UCSD-AML1 (cell line): Measurements from ENCODE around the gene GDPD3.

Source experiments
- DNase-seq: peaks from one replicate; lab custom pipeline; 2025; ENCODE audit not compliant: unreplicated experiment; lab: John Stamatoyannopoulos, UW

GDPD3 gene

GRCh38 chr16:30082545-30083090 lies 30.7 kb downstream of the GDPD3 start:
- no peak for DNase-seq

DNA sequence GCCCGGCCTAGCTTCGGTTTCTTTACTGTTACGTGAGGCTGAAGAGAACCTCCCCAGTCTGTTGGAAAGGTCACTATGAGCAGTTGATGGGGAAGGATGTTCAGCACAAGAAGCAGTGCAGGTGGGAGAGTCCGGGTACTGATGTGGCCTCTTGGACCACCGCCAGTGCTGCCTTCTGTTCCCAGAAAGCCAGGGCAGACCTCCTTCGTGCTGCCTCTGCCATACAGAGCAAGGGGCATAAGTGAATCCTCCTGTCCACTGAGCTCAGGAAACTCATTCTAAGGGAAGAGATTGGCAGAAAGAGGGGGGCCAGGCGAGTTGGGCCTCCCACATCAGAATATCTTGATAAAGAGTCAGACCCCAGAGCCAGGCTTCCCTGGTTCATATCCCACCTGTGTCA lies 33.9 kb downstream of the GDPD3 start:
- DNase-seq = no peak

GRCh38 chr16:30078744-30079143 lies 34.6 kb downstream of the GDPD3 start:
- no peak for DNase-seq

- no peak for DNase-seq
These were observed 35.7 kb downstream of the GDPD3 start for GRCh38 chr16:30077656-30078055.

DNA sequence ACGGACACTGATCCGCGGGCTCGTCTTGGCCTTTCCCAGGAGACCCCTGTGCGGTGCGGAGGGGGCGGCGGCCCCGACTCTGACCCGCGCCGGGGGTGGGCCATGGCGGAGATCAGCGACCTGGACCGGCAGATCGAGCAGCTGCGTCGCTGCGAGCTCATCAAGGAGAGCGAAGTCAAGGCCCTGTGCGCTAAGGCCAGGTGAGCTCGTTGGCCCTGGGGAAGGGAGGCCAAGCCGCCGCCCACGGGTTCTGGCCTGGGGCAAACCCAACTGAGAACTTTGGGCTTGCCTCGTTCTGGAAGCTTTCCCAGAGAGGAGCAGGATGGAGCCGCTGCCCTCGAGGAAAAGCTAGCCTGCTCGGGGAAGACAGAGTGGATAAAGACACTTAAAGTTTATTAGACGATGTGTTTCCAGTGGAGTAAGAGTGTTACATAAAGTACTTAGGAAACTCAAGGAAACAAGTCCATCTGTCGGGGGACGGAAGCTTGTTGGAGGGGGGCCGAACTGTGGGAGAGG lies 37.0 kb downstream of the GDPD3 start:
- DNase-seq = no peak

DNA sequence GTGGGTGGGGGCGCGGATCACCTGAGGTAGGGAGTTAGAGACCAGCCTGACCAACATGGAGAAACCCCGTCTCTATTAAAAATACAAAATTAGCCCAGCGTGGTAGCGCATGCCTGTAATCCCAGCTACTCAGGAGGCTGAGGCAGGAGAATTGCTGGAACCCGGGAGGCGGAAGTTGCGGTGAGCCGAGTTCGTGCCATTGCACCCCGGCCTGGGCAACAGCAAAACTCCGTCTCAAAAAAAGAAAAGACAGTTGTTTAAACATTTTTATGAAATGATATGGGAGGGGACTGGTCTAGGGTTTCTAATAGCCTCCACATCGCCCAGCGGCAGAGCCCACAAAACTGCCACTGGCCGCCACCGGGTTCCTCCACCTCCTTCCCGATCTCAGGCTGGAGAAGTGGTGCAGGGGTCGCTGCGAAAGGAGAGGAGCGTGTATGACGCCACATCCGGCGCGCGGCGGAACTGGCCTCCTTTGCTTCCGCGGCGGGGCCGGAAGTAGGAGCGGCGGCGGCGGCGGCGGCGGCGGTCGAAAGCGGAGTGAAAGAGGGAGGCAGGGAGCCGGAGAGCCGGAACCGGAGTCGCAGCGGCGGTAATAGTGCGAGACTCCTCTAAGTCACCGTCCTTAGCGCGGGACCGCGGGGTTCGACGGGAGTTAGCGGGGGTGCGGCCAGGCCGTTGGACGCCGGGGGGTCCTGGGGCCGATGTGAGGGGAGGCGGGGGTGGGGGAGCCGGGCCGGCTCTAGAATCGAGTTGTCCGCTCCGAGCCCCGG lies 37.6 kb downstream of the GDPD3 start, which contains the start of gene PPP4C:
PPP4C (plus strand) TSS at position 492 of the 773 bp plus-strand sequence. CDS start 384 bp downstream, outside the sequence.
- peak; percentile 90 for DNase-seq

- DNase-seq = no peak
These were observed 42.8 kb downstream of the GDPD3 start for GRCh38 chr16:30070490-30070889.

GRCh38 chr16:30069611-30070462 lies 43.5 kb downstream of the GDPD3 start:
- no peak for DNase-seq

DNA sequence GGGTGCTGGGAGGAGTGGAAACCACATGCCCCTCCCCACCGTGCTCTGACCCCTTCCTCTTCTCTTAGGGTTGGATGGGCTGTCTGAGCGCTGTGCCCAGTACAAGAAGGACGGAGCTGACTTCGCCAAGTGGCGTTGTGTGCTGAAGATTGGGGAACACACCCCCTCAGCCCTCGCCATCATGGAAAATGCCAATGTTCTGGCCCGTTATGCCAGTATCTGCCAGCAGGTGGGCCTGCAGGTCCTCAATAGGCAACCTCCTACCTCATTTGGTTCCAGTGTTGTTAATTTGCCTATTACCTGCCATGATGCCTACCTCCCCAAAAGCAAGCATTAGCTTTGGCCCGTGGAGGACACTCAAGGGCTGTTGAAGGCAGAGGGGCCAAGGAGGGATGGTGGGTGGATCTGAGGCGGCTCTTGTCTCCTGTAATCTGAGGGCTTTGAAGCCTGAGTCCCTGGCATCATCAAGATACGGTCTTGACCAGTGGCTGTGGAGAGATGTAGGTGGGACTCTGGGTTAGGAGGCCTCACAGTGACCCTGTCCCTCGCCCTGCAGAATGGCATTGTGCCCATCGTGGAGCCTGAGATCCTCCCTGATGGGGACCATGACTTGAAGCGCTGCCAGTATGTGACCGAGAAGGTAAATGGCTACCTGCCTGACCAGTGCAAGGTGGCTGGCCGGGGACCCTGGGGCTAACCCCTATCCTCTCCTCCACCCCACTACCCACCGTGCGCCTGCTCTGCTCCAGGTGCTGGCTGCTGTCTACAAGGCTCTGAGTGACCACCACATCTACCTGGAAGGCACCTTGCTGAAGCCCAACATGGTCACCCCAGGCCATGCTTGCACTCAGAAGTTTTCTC lies 44.4 kb downstream of the GDPD3 start:
- peak; percentile 41 for DNase-seq

DNA sequence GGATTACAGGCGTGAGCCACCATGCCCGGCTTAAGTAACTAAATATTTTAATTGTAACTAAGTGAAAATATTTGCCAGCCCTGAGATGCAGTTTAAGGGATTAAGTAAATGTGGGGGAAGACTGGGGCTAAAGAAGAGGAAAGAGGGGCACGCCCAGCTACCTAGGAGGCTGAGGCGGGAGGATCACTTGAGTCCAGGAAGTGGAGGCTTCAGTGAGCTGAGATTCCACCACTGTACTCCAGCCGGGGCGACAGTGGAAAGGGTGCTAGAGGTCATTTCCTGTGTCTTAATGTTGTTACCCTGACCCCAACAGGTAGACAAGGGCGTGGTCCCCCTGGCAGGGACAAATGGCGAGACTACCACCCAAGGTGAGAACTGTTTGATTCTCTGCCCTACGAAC lies 45.0 kb downstream of the GDPD3 start:
- no peak for DNase-seq

GRCh38 chr16:30067584-30067916 lies 45.8 kb downstream of the GDPD3 start:
- DNase-seq = no peak

DNA sequence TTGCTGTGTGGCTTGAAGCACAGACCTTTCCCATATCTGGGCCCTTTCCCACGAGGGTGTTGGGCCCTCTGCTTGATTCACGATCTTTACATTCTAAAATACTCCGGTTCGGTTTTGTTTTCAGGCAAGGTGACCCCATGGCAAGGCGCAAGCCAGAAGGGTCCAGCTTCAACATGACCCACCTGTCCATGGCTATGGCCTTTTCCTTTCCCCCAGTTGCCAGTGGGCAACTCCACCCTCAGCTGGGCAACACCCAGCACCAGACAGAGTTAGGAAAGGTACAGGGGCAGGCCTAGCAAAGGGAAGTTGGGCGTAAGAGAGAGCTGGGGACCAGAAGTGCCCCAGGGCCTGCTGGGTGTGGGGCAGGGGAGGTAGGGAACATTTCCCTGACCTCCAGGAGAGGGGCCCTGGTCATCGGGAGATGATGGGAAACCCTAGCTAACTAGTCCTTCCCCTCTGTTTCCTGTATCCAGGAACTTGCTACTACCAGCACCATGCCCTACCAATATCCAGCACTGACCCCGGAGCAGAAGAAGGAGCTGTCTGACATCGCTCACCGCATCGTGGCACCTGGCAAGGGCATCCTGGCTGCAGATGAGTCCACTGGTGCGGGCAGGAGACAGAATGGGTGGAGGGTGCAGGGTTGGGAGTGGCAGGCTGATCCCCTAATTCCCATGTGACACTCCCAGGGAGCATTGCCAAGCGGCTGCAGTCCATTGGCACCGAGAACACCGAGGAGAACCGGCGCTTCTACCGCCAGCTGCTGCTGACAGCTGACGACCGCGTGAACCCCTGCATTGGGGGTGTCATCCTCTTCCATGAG lies 46.4 kb downstream of the GDPD3 start:
- DNase-seq = no peak

DNA sequence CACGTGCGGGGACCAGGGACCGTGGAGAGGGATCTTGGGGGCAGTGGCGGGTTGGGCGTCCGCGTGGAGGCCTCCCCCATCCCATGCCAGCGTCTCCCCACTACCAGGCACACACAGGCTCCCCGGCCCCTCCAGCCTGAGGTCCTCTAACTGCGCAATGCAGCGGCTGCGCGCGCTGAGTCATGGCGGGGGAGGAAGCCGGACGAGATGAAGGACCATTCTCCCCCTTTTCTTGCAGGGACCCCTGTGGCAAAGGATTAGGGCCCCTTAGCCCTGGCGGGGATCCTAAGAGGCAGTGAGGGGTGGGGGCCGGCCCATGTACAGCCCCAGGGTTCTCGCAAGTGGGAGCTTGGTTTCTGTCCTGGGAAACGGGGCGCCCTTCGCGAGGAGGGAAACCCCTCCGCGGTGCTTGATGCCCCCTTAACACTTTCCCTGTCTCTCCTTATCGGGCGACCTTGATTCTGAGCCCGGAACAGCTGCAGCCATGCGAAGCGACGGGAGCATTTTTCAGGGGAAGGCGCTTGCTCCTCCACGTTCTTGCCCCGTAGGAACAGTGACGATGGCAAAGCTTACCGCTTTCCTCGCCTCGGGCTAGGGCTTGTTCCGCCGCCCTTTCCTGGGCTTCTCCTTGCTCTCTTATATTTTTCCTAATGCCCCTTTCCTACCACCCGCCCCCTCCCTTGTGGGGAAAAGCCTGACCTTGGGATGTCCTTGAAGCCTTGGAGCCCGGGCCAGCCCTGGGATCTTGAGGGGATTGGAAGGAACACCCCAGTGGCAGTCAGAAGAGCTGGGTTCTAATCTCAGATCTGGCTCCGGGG lies 47.2 kb downstream of the GDPD3 start:
- peak; percentile 61 for DNase-seq

GRCh38 chr16:30065102-30065942 lies 48.0 kb downstream of the GDPD3 start, which contains the start of gene ALDOA:
Gene ALDOA, plus strand, starts transcription at chr16:30065760. Its CDS starts 1,138 bp downstream, at chr16:30066898.
- peak; percentile 99 for DNase-seq

GRCh38 chr16:30064729-30065101 lies 48.6 kb downstream of the GDPD3 start:
- no peak for DNase-seq

GRCh38 chr16:30063893-30064728 lies 49.2 kb downstream of the GDPD3 start:
- DNase-seq = peak; percentile 78

- DNase-seq = no peak
These were observed 50.0 kb downstream of the GDPD3 start for GRCh38 chr16:30063278-30063892.
